Uterus (tissue), 2 donors: ENCODE data around the gene NCBP2L.

ENCODE experiments used
- POLR2A ChIP-seq, 2 donors: fragments of 450-650 bp; IDR thresholded peaks; one replicate each; pipeline ENCODE4 v1.6.1; 2016; ENCODE audit warnings: antibody characterized with exemption in 2 of 2, mild to moderate bottlenecking in 1 of 2, moderate library complexity in 1 of 2
- TF ChIP-seq, protein P1 (sequence below), 4 experiments: fragments of 200-600 bp in 2 of 4; fragments of 450-650 bp in 2 of 4; sonication (generic) in 2 of 4; IDR thresholded peaks; one replicate each; pipeline ENCODE4 v1.5.1; 2016 to 2019; ENCODE audit warnings: antibody characterized with exemption in 4 of 4, mild to moderate bottlenecking in 2 of 4, moderate library complexity in 1 of 4

GRCh38 chrX:107776649-107777535 lies 641 bp upstream of the NCBP2L start:
- TF ChIP-seq, protein P1, sequence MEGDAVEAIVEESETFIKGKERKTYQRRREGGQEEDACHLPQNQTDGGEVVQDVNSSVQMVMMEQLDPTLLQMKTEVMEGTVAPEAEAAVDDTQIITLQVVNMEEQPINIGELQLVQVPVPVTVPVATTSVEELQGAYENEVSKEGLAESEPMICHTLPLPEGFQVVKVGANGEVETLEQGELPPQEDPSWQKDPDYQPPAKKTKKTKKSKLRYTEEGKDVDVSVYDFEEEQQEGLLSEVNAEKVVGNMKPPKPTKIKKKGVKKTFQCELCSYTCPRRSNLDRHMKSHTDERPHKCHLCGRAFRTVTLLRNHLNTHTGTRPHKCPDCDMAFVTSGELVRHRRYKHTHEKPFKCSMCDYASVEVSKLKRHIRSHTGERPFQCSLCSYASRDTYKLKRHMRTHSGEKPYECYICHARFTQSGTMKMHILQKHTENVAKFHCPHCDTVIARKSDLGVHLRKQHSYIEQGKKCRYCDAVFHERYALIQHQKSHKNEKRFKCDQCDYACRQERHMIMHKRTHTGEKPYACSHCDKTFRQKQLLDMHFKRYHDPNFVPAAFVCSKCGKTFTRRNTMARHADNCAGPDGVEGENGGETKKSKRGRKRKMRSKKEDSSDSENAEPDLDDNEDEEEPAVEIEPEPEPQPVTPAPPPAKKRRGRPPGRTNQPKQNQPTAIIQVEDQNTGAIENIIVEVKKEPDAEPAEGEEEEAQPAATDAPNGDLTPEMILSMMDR (IDR thresholded peaks at IDR 0.05): peak; percentile 66 to 88 (median 78)
- TF ChIP-seq POLR2A (IDR thresholded peaks at IDR 0.05): peak in 1 of 2 donors; percentile 32
